AML-193 (cell line): Measurements from ENCODE around the gene CAMTA2.

Experiments used
- DNase-seq, 2 experiments: peaks; one replicate each; lab custom pipeline; 2025; lab: John Stamatoyannopoulos, UW

The CAMTA2 gene

GRCh38 chr17:5002121-5002788, 14.8 kb upstream of the CAMTA2 start:
- no peak for DNase-seq

- DNase-seq: no peak
Measured at GRCh38 chr17:5000237-5000639, 12.8 kb upstream of the CAMTA2 start.

- DNase-seq: no peak
Measured at GRCh38 chr17:4999430-5000093, 12.1 kb upstream of the CAMTA2 start.

- DNase-seq: no peak
Measured at GRCh38 chr17:4998732-4999429, 11.4 kb upstream of the CAMTA2 start.

GRCh38 chr17:4998027-4998731, 10.7 kb upstream of the CAMTA2 start:
- DNase-seq: no peak

GRCh38 chr17:4997302-4998026, 10.0 kb upstream of the CAMTA2 start, which contains the start of the genes INCA1 and KIF1C:
Gene INCA1, minus strand, starts transcription at chr17:4997522. Its CDS starts 3,085 bp downstream, at chr17:4994437.
Gene KIF1C, plus strand, starts transcription at chr17:4997950. Its CDS starts 2,297 bp downstream, at chr17:5000247.
- DNase-seq: peak; percentile 45 to 46

GRCh38 chr17:4994081-4994595, 6.7 kb upstream of the CAMTA2 start:
- no peak for DNase-seq

GRCh38 chr17:4987767-4988567, 492 bp upstream of the CAMTA2 start:
- DNase-seq: peak in 1 of 2 experiments; percentile 2

GRCh38 chr17:4986403-4986802, 1.1 kb downstream of the CAMTA2 start:
- DNase-seq: no peak

- no peak for DNase-seq
Measured at GRCh38 chr17:4982305-4982704, 5.2 kb downstream of the CAMTA2 start.

- DNase-seq: peak in 1 of 2 experiments; percentile 16
Measured at GRCh38 chr17:4980644-4981216, 6.7 kb downstream of the CAMTA2 start.

- DNase-seq: peak; percentile 28 to 29
Measured at GRCh38 chr17:4978726-4979125, 8.7 kb downstream of the CAMTA2 start.

- no peak for DNase-seq
Measured at GRCh38 chr17:4974115-4974670, 13.3 kb downstream of the CAMTA2 start.

GRCh38 chr17:4973256-4974114, 14.0 kb downstream of the CAMTA2 start:
- DNase-seq: peak in 1 of 2 experiments; percentile 1

GRCh38 chr17:4972752-4973151, 14.7 kb downstream of the CAMTA2 start:
- DNase-seq: no peak

GRCh38 chr17:4972322-4972721, 15.2 kb downstream of the CAMTA2 start:
- no peak for DNase-seq

GRCh38 chr17:4971826-4972225, 15.6 kb downstream of the CAMTA2 start:
- no peak for DNase-seq

- DNase-seq: no peak
Measured at GRCh38 chr17:4970273-4970672, 17.2 kb downstream of the CAMTA2 start.
